ENCODE measurements around the gene ADAMTS17.

DNA sequence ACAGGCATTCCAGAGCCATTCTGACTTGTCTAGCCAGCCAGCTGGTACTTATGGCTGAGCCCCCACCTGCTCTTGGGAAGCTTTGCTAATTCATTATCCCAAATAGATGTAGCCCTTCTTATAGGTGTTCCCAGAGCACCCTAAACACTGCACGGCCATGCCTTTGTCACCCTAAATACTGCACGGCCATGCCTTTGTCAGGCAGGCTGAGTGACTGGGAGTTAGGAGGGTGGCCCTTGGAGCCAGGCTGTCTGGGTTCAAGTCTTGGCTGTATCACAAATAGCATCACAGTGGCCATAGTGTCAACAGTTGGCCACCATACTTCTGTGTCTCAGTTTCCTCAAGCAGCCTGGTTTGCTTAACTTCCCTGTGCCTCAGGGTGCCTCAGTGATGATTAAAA lies 292.3 kb downstream of the ADAMTS17 start:
- TF ChIP-seq, protein P1, sequence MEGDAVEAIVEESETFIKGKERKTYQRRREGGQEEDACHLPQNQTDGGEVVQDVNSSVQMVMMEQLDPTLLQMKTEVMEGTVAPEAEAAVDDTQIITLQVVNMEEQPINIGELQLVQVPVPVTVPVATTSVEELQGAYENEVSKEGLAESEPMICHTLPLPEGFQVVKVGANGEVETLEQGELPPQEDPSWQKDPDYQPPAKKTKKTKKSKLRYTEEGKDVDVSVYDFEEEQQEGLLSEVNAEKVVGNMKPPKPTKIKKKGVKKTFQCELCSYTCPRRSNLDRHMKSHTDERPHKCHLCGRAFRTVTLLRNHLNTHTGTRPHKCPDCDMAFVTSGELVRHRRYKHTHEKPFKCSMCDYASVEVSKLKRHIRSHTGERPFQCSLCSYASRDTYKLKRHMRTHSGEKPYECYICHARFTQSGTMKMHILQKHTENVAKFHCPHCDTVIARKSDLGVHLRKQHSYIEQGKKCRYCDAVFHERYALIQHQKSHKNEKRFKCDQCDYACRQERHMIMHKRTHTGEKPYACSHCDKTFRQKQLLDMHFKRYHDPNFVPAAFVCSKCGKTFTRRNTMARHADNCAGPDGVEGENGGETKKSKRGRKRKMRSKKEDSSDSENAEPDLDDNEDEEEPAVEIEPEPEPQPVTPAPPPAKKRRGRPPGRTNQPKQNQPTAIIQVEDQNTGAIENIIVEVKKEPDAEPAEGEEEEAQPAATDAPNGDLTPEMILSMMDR (IDR thresholded peaks at IDR 0.05), result no peak
- no peak for TF ChIP-seq EZH2 (IDR thresholded peaks at IDR 0.05)

All from neural progenitor cell (in vitro differentiated cells).